GM21786 (cell line): ENCODE results near the gene PRLR.

Experiments used
- ATAC-seq: cut with Tn5 transposase; IDR thresholded peaks from one replicate; pipeline ENCODE4 v1.9.1; 2021; ENCODE audit not compliant: unreplicated experiment

PRLR gene

DNA sequence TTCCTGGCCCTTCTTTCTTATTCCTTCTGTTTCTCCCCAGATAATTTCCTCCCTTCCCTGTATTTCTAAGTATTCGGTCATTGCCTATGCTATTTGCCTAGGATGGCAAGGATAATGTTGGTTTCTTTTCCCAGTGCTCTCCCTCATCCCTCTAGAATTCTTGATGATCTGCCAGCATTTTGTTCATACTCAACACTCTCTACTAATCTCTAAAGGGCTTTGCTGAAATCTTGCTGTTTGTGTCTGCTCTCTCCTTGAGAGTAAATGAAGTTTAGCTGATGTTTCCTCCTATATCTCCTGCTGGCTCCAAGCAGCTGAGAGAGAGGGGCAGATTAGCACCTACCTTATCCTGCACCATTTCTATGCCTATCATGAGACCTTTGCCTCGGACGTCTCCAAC lies 220.6 kb downstream of the PRLR start:
- ATAC-seq: no peak

DNA sequence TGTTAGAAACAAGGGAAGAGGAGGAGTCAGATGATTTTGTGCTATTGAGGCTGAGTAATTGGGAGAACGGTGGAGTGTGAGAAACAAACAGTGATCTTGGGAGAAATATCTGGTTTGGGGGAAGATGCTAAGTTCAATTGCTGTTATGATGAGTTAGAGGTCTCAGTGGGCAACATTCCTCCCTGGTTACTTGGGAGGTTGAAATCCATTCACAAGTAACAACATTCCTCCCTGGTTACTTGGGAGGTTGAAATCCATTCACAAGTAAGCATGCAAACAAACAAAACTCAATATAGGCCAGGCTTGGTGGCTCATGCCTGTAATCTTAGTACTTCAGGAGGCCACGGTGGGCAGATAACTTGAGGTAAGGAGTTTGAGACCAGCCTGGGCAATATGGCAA lies 221.3 kb downstream of the PRLR start:
- ATAC-seq: no peak

DNA sequence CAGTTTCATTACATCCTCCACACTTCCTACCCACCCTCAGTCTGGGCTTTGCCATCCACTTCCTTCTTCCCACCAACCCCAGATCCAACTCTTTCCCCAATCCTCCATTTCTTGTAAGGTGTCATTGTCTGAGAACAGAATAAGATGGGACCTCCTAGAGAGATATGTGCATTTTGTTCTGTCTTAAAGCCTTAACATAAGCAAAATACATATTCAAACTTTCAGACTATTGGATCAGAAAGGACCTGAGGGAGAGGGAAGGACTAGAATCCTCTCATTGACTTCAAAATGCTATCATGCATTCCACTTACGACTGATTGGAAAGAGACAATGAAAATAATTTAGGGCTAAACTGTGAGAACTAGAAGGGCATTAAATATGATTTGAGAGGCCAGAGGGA lies 225.5 kb downstream of the PRLR start:
- ATAC-seq: no peak

DNA sequence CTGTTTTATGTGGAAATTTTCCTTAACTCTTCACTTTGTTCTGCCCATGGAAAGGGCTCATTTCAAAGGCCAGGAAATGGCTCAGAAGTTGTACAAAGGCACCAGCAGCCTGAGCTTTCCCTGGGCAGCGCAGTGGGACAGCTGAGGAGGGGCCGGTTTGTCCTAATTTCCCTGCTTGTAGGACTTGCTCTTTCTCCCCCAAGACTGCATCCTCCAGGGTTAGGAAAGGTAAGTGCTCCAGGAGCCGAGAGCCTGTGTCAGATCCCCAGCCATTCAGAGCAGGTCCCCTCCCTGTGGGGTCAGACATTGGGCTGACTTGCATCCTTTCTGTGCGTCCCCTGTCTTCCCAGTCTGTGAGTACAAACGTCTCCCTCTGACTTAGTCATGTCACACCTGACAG lies 226.1 kb downstream of the PRLR start:
- no peak for ATAC-seq

DNA sequence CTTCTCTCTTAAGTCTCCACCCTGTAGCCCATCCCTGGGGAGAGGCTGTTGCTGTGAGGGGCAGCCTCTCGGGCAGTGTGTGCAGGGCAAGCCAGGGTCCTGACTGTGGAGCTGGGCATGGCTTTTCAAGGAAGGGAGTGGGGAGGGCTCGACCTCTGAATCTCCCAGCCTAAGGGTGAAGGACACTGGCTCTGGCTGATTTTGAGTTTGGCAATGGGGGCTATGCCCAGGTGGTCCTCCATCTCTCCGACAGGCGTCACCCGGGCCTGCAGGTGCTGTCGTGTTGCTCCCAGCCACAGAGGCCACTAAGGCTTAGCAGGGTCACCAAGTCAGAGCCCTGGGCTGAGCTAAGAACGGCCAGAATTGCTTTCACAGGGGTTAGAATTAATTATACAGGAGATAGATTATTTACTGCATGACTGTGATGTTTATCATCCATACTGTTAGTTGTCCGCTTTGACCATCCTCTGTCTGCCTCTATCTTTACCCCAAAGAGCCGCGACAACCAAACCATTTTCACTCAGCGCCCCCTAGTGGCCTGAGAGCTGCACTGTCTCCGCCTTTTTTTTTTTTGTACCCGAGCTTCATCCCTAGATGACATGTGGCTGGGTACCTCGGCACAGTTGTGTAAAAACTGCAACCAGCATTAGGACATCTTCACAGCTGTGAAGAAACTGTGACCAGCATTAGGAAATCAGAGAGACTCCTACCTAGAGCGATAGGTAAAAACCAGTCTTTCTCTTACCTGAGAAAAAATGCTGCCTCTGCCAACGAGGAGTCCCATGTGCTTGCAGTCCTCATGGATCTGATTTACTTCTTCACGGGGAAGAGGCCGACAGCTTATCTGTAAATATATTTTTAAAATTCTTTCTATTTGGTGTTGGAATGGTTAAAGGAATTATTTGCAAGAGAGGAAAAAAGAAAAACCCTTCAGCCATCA lies 227.0 kb downstream of the PRLR start:
- ATAC-seq: peak; percentile 71

DNA sequence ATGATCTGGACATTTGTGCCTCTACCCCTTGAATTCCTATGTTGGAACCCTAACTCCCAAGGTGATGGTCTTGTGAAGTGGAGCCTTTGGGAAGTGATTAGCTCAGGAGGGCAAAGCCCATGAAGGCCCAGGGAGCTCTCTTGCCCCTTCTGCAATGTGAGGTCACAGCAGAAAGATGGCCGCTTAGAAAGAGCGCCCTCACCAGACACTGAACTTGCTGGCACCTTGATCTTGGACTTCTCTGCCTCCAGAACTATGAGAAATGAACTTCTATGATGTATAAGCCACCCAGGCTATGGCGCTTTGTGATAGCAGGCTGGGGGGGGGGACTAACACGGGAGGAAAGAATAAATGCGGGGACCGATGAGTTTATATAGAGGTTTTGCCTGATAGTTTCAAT lies 227.8 kb downstream of the PRLR start:
- ATAC-seq: no peak

DNA sequence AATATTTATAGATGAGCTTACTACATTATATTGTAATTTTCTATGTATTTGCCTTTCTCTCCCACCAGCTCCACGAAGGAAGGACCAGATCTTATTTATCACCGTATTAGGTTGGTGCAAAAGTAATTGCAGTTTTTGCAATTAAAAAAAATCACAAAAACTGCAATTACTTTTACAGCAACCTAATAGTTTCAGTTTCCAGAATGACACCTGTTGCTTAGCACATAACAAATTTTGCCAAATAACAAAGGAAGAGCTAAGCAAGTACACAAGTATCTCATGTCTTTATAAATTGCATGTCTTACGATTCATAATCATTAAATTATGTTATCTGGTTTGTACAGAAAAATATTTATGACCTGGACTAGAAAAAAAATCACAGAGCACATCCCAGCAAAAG lies 228.4 kb downstream of the PRLR start:
- ATAC-seq: no peak
